IMR-90 (cell line): Measurements from ENCODE around the gene FRMD5. TPM values are rescaled to one million over a fixed set of nuclear protein-coding genes. Genes with fewer than 3 reads are reported as not detected.

ENCODE experiments used
- ATAC-seq: fragments of 200-7000 bp; cut with Tn5 transposase; 2 replicates; pipeline ENCODE4 v1.9.1; 2020; ENCODE audit warnings: low read depth, mild to moderate bottlenecking, moderate library complexity
- BruUV-seq: library from RNA; stranded (reverse); fragments of 400-500 nt; replicated peaks from 2 replicates; lab custom pipeline; 2021; lab: Mats Ljungman, UMichigan
- CTCF ChIA-PET: fragments of 300-600 bp; formaldehyde crosslinking; extraction: SDS; loops from one replicate; lab custom pipeline; 2021; ENCODE audit warnings: antibody characterized with exemption; lab: Yijun Ruan, JAX
- POLR2A ChIA-PET: fragments of 300-600 bp; sonication (Branson Sonifier 250); formaldehyde crosslinking; loops from one replicate; lab custom pipeline; 2022; ENCODE audit warnings: antibody characterized with exemption; ENCODE audit not compliant: unreplicated experiment; lab: Charles Lee
- DNase-seq: peaks from one replicate; pipeline ENCODE4 v3.0.0; 2013
- H2AFZ ChIP-seq: replicated peaks from 2 replicates; pipeline ENCODE3; 2013; ENCODE audit warnings: low read length, mild to moderate bottlenecking; ENCODE audit not compliant: poor library complexity
- H2AK5ac ChIP-seq: 2 replicates; pipeline ENCODE4 v1.6.1; 2013; ENCODE audit warnings: low read depth, low read length, inconsistent platforms
- H2AK9ac ChIP-seq: replicated peaks from 2 replicates; pipeline ENCODE3; 2013; ENCODE audit warnings: mild to moderate bottlenecking, low read depth, low read length, moderate library complexity; ENCODE audit not compliant: poor library complexity
- H2BK120ac ChIP-seq: 2 replicates; pipeline ENCODE4 v1.6.1; 2013; ENCODE audit warnings: low read depth, low read length, inconsistent platforms
- H2BK15ac ChIP-seq: 3 replicates; pipeline ENCODE4 v1.6.1; 2013; ENCODE audit warnings: low read depth, low read length, inconsistent platforms
- H2BK20ac ChIP-seq: 2 replicates; pipeline ENCODE4 v1.6.1; 2013; ENCODE audit warnings: low read depth, mild to moderate bottlenecking, inconsistent platforms, low read length, moderate library complexity
- H2BK5ac ChIP-seq: 2 replicates; pipeline ENCODE4 v1.6.1; 2013; ENCODE audit warnings: mild to moderate bottlenecking, low read depth, low read length, inconsistent platforms; ENCODE audit not compliant: poor library complexity, severe bottlenecking
- H3K14ac ChIP-seq: replicated peaks from 2 replicates; pipeline ENCODE4 v1.6.1; 2013; ENCODE audit warnings: low read depth, low read length, inconsistent platforms
- H3K18ac ChIP-seq: 2 replicates; pipeline ENCODE4 v1.6.1; 2013; ENCODE audit warnings: low read depth, low read length, control low read depth
- H3K23ac ChIP-seq: 2 replicates; pipeline ENCODE4 v1.6.1; 2013; ENCODE audit warnings: low read depth, low read length, inconsistent platforms
- H3K27ac ChIP-seq: 2 replicates; pipeline ENCODE4 v1.5.1; 2013; ENCODE audit warnings: mild to moderate bottlenecking, control low read depth, low read length; ENCODE audit not compliant: insufficient read depth
- H3K27me3 ChIP-seq: 2 replicates; pipeline ENCODE4 v1.6.1; 2013; ENCODE audit warnings: low read length; ENCODE audit not compliant: control insufficient read depth, insufficient read depth
- H3K36me3 ChIP-seq: 2 replicates; pipeline ENCODE4 v1.6.1; 2013; ENCODE audit warnings: low read length, mixed read lengths; ENCODE audit not compliant: control insufficient read depth, insufficient read depth
- H3K4ac ChIP-seq: 2 replicates; pipeline ENCODE4 v1.6.1; 2013; ENCODE audit warnings: low read depth, low read length, inconsistent platforms
- H3K4me1 ChIP-seq: 2 replicates; pipeline ENCODE4 v1.6.1; 2013; ENCODE audit warnings: low read length, mixed read lengths; ENCODE audit not compliant: control insufficient read depth, insufficient read depth
- H3K4me2 ChIP-seq: 2 replicates; pipeline ENCODE4 v1.6.1; 2013; ENCODE audit warnings: low read depth, mild to moderate bottlenecking, control low read depth, low read length, moderate library complexity
- H3K4me3 ChIP-seq: 2 replicates; pipeline ENCODE4 v1.5.1; 2013; ENCODE audit warnings: low read depth, mild to moderate bottlenecking, control low read depth, low read length, moderate library complexity; ENCODE audit not compliant: insufficient read depth
- H3K56ac ChIP-seq: 2 replicates; pipeline ENCODE4 v1.6.1; 2013; ENCODE audit warnings: low read length, inconsistent platforms; ENCODE audit not compliant: insufficient read depth; ENCODE audit errors: extremely low read depth
- H3K79me1 ChIP-seq, 2 experiments: 2 replicates each; pipeline ENCODE4 v1.6.1; 2013; ENCODE audit warnings: low read length in 2 of 2, inconsistent platforms in 1 of 2, low read depth in 1 of 2
- H3K9ac ChIP-seq: 2 replicates; pipeline ENCODE4 v1.6.1; 2013; ENCODE audit warnings: low read depth, low read length, control low read depth
- H3K9me1 ChIP-seq: 2 replicates; pipeline ENCODE4 v1.6.1; 2013; ENCODE audit warnings: low read length, inconsistent platforms; ENCODE audit not compliant: insufficient read depth
- H3K9me3 ChIP-seq: 2 replicates; pipeline ENCODE4 v1.6.1; 2013; ENCODE audit warnings: low read length; ENCODE audit not compliant: control insufficient read depth, insufficient read depth
- H4K20me1 ChIP-seq: 2 replicates; pipeline ENCODE4 v1.6.1; 2013; ENCODE audit warnings: low read length, inconsistent platforms; ENCODE audit not compliant: insufficient read depth
- H4K5ac ChIP-seq: 2 replicates; pipeline ENCODE4 v1.6.1; 2013; ENCODE audit warnings: mild to moderate bottlenecking, low read depth, low read length, control low read depth
- H4K8ac ChIP-seq, 2 experiments: 2 replicates each; pipeline ENCODE4 v1.6.1; 2013; ENCODE audit warnings: low read depth in 2 of 2, low read length in 2 of 2, control low read depth in 1 of 2, inconsistent platforms in 1 of 2
- H4K91ac ChIP-seq: 2 replicates; pipeline ENCODE4 v1.6.1; 2013; ENCODE audit warnings: low read depth, low read length, inconsistent platforms; ENCODE audit not compliant: insufficient read depth
- CEBPB ChIP-seq: IDR thresholded peaks from 2 replicates; pipeline ENCODE4 v1.6.1; 2012; ENCODE audit warnings: low read depth, low read length, improper control_type of control experiment
- CHD1 ChIP-seq: IDR thresholded peaks from 2 replicates; pipeline ENCODE4 v1.6.1; 2012; ENCODE audit warnings: low read depth, low read length, improper control_type of control experiment
- CTCF ChIP-seq: conservative IDR thresholded peaks from 2 replicates; pipeline ENCODE4 v1.5.1; 2012; ENCODE audit warnings: mild to moderate bottlenecking, low read depth, low read length, improper control_type of control experiment
- FOS ChIP-seq: fragments of 150-350 bp; IDR thresholded peaks from 2 replicates; pipeline ENCODE4 v1.6.1; 2016; ENCODE audit warnings: low read depth, low read length
- MAFK ChIP-seq: IDR thresholded peaks from 2 replicates; pipeline ENCODE4 v1.6.1; 2012; ENCODE audit warnings: low read depth, low read length, improper control_type of control experiment
- NFE2L2 ChIP-seq: fragments of 150-350 bp; IDR thresholded peaks from 2 replicates; pipeline ENCODE4 v1.6.1; 2016; ENCODE audit warnings: low read depth, mild to moderate bottlenecking, low read length
- POLR2A ChIP-seq: IDR thresholded peaks from 2 replicates; pipeline ENCODE4 v1.6.1; 2012; ENCODE audit warnings: mild to moderate bottlenecking, low read depth, low read length
- RAD21 ChIP-seq: IDR thresholded peaks from 2 replicates; pipeline ENCODE4 v1.6.1; 2012; ENCODE audit warnings: low read length, improper control_type of control experiment
- RCOR1 ChIP-seq: IDR thresholded peaks from 2 replicates; pipeline ENCODE4 v1.6.1; 2012; ENCODE audit warnings: mild to moderate bottlenecking, low read length, improper control_type of control experiment; ENCODE audit not compliant: insufficient replicate concordance
- WGBS, 2 experiments: methylation state at CpG; one replicate each; pipeline versions ENCODE4 v1.1.5 to v1.1.7; 2013; ENCODE audit warnings: missing lambda C conversion rate in 2 of 2; ENCODE audit not compliant: insufficient read length in 1 of 2; ENCODE audit errors: extremely low coverage in 2 of 2; 5-methylcytosine and 5-hydroxymethylcytosine counted together
- dilution Hi-C: fragments of 300-500 bp; cut with HindIII; formaldehyde crosslinking; loops from one replicate; pipeline ENCODE4 v1.14.3; 2018; ENCODE audit warnings: low sequenced_read_pairs; ENCODE audit not compliant: unreplicated experiment
- in situ Hi-C: fragments of 300-500 bp; cut with MboI; formaldehyde crosslinking; loops from 3 replicates; pipeline ENCODE4 v1.14.3; 2019; ENCODE audit warnings: low sequenced_read_pairs, inconsistent platforms, mixed read lengths
- intact Hi-C: fragments of 100-400 bp; cut with micrococcal nuclease; formaldehyde crosslinking; loops from 2 replicates; pipeline ENCODE4 v1.10.0; 2022
- polyA plus RNA-seq, 3 experiments: library from polyadenylated mRNA; depleted of rRNA; stranded (reverse); fragments of >200 nt; gene quantifications; 2 replicates each; pipeline ENCODE4 v1.2.3, GENCODE V29; 2012; ENCODE audit warnings: low replicate concordance in 1 of 3
- total RNA-seq: library from RNA; depleted of rRNA; stranded (reverse); fragments of >200 nt; gene quantifications from 2 replicates; pipeline ENCODE4 v1.2.3, GENCODE V29; 2012

Gene FRMD5
- total and polyA plus RNA-seq, 2 of the 4 experiments (the other 2 are of a cell fraction), result 4.1 to 5.4 TPM

- no peak overlapping the region for H3K4ac ChIP-seq
- no peaks in the 10 kb centered on the region for H3K36me3 ChIP-seq
- H2AK9ac ChIP-seq, result no peak overlapping the region
- H4K91ac ChIP-seq, result no peak overlapping the region
- intact Hi-C loops (no loop called here), dilution Hi-C loops (no loop called here), in situ Hi-C loops (no loop called here)
- H3K4me3 ChIP-seq, result no peak overlapping the region
- CTCF ChIA-PET, result no interaction called here
- H3K9me1 ChIP-seq, result peaks cover 15% of the 10 kb centered on the region; the same call in 1 of the 2 replicates
- H3K9ac ChIP-seq, result no peak overlapping the region
- WGBS, 2 experiments, result 100% methylated on average over 1 of the region's 6 CpGs; no CpG with 5 or more reads in 1 of the 2 experiments
- no peaks in the 10 kb centered on the region for H3K9me3 ChIP-seq
- H2AK5ac ChIP-seq, result no peak overlapping the region
- H3K18ac ChIP-seq, result no peak overlapping the region
- H3K27me3 ChIP-seq, result no peaks in the 10 kb centered on the region
- no peak overlapping the region for H4K5ac ChIP-seq
- DNase-seq (peak; percentile 52), ATAC-seq (no peak)
- H2BK120ac ChIP-seq, result no peak overlapping the region
- H2BK5ac ChIP-seq, result no peak overlapping the region
- H3K27ac ChIP-seq, result no peak overlapping the region
- no peak overlapping the region for H2BK15ac ChIP-seq
- peaks cover 5% of the 10 kb centered on the region; the same call in 1 of the 2 replicates for H3K4me1 ChIP-seq
- BruUV-seq, result no TSS peak
- no peak overlapping the region for H3K14ac ChIP-seq
- no peak overlapping the region for H3K4me2 ChIP-seq
- no peak for TF ChIP-seq POLR2A
- no peak for TF ChIP-seq MAFK
- no peak for TF ChIP-seq FOS
- TF ChIP-seq CEBPB, result no peak
- TF ChIP-seq CHD1, result no peak
- no peak for TF ChIP-seq RCOR1
- TF ChIP-seq NFE2L2, result no peak
- TF ChIP-seq RAD21, result no peak
- TF ChIP-seq CTCF, result no peak
- H3K79me1 ChIP-seq, result no peaks in the 10 kb centered on the region
- no peak overlapping the region for H3K23ac ChIP-seq
- no peak overlapping the region for H2BK20ac ChIP-seq
- no peaks in the 10 kb centered on the region for H4K20me1 ChIP-seq
- no peak overlapping the region for H4K8ac ChIP-seq
- no peak overlapping the region for H3K56ac ChIP-seq
- POLR2A ChIA-PET, result no interaction called here
- no peak overlapping the region for H2AFZ ChIP-seq
Observed at GRCh38 chr15:43934480-43934879, 260.6 kb downstream of the FRMD5 start.
